Stimulated activated CD8-positive, alpha-beta memory T cell treated with anti-CD3 and anti-CD28 coated beads, Interleukin-4, amount 100 ng/mL, for 1 hour (primary cell): ENCODE results near the gene FAM89B.

ENCODE experiments used
- DNase-seq, 2 donors: peaks; one replicate each; pipeline ENCODE4 v3.0.0-alpha.2; 2020; ENCODE audit warnings: low read depth in 2 of 2, low spot score in 1 of 2

FAM89B gene

DNA sequence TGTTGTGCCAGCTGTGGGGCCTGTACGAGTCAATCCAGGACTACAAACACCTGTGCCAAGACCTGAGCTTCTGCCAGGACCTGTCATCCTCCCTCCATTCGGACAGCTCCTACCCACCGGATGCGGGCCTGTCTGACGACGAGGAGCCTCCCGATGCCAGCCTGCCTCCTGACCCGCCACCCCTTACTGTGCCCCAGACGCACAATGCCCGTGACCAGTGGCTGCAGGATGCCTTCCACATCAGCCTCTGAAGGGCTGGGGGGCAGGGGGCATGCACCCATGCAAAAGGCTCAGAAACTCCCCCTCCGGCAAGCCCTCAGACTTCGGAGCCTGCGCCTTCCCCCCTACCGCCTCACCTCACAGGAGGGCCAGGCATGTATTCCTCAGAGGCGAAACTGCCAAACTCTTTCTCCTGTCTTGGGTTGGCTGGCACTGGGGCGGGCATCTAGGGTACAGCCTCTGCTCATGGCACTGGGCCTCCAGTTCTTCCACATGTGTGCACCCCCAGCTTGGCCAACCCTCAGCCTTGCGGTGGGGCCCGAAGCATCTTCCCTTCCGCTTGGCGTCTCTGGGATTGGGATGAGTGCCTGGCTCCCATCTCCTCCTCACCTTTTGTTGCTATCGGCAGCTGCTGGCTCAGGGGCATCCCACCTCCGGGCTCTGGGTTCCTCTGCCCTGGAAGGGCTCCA lies 1.2 kb downstream of the FAM89B start:
- no peak for DNase-seq

DNA sequence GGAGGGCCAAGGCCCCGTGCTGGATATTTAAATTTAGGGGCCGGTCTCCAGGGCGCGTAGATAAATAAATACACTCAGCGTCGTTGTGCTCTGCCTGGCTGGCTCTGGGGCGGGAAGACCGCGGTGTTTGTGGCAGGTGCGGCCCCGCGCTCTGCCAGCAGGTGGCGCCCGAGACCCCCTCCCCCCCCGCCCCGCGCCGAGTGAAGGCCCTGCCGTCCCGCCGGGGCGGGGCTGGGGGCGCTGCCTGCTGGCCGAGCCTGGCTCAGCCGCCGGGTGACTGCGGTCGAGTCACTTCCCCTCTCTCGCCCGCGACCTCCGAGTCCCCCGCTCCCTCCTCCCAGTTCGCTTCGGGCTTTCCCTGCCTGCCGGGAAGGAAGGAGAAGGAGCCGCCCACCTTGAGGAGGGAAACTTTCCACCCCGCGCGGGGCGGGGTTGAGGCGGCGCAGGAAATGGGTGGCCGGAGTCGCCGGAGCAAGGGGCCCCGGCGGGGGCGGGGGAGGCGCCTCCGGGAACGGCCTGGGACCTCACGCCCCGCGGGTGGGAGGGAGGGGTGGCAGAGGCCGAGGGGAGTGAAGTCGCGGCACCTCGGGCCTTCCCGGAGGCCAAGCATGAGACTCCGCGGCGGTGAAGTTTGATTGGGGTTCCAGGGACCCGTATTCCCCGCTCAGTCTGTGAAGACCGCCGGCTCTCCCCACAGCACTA lies 1.9 kb downstream of the FAM89B start:
- peak in 1 of 2 donors; percentile 73 for DNase-seq

DNA sequence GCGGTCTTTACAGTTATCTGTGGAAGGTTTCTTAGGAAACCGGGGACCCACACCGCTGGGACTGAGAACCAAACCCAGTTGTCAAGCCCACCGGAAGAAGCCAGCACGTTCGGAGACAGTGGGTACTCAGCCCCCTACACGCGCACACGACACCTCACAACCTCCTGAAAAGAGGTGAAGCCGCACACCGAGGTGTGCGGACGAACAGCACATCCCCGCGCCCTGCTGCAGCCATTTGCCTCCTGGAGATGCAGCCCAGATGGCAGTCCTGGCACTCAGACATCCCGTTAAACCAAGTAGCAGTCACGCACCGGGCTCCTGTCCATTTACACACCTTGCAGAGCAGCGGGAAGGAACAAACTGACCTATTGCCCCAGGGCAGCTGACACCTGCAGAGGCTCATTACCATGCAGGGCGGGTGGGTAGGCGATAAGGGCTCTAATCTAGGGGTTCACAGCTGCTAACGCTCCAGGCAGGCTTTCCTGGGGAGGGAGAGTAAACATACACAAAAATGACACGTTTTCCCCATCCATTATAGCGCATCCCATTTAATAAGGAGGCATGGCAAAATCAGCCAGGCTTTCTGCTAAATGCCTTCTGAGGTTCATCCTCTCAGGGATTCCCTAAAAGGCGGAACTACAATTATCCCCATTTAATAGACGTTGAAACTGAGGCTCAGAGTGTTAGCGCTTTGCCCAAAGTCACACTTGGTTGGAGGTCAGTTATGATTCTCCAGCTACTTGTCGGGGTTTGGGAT lies 2.7 kb downstream of the FAM89B start:
- DNase-seq = no peak

DNA sequence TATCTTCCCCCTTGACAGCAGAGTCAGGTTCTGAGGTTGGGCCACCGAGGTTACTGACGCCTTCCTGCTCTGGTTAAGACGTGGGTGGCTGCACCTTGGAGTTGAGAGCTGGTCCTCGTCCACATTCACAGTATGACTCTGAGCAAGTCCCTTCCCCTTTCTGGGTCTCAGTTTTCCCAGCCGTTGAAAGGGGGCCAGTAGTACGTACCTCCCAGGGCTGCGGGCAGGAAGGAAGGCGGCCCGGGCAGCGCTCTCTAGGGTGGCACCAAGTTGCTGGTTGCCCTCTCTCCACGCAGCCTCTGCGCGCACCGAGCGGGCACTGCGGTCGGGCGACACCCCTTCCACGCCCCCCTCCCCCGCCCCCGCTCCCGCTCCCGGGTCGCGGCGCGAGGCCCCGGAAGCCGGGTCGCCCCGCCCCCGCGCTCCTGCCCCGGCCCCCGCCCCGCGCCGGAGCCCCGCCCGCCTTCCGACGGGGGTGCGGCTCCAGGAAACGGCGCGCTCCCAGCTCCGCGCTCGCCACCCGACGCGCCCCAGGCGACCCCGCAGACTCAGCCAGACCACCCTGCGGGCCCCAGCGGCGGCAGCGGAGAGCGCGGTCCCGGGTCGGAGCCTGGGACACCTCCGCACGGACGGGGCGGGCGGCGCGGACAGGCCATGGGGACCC lies 3.4 kb downstream of the FAM89B start, which contains the start of gene EHBP1L1:
Gene EHBP1L1, plus strand, starts transcription at position 486 of the 664 bp plus-strand sequence. CDS start 250 bp downstream, outside the sequence.
- DNase-seq = peak in 1 of 2 donors; percentile 55

DNA sequence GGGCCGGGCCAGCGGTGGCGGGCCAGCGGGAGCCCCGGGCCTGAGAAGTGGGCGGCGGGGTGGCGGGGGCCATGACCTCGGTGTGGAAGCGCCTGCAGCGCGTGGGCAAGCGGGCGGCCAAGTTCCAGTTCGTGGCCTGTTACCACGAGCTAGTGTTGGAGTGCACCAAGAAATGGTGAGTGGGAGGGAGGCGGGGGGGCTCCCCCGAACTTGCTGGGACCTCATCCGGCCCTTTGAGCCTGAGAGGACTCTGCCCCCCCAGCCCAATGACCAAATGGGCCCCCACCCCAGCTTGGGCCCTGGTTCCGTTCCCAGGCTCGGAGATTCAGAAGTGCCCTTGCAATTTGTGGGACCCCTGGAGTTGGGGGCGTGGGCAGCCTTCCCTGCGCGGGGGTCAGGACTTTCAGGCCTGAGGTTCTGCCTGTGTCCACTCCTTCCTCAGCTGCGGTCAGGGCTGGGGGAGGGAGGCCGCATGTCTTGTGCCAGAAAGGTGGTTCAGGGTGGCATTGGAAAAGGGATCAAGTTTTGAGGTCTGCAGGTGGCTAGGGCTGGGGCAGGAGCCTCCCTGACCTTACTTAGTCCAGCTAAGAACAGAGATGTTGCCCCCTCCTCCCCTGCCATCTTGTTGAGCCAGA lies 4.0 kb downstream of the FAM89B start:
- no peak for DNase-seq

DNA sequence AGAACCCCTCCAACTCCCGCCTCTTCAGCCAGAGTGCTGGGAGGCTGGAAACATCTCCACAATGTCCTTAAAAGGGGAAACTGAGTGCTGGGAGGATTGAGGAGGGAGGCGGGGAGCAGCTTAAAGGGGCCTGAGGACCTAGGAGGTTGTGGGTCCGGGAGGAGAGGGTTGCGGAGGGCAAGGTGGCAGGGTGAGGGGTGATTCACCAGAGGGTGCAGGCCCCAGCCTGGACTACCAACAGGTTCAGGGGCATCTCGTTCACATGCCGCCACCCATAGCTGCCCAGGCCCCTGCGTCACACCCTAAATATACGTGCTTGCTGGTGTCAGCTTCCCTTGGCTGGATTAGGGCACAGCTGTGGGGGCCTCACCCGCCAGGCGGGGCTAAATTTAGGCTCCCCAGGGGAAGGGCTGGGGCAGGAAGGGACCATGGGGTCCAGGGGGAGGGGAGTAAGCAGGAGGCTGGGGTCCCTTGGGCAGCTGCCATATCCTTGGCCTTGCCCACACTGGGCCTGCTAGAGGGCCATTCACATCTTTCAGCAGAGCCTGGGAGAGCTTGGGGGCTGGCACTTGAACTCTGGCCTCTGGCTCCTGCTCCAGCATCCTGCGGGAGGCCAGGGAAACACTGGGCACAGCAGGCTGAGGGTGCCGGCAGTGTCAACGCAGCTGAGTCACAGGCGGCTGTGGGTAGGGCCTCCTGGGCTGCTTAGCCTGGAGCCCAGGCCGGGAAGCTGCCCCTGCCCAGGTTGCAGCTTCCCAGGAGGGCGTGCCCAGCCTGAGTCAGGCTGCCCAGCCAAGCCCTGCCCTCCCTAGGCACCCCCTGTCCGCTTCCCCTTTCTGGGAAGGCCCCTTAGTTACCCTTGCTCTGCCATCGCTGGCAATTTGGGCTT lies 4.8 kb downstream of the FAM89B start:
- DNase-seq = no peak

DNA sequence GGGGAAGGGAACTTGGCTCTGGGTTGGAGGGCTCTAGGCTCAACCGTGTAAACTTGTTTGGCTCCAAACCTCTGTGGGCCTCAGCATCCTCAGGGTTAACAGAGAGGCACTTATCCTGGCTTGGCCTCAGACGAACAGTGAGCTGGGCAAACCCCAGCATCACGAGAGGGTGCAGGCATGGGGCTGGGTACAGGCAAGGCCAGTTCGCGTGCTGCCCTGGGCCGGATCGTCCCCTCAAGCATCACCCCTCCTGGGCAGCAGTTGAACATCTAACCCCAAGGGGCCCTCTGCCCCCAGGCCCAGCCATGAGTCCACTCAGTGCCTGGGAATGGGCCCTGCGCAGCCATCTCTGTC lies 5.4 kb downstream of the FAM89B start:
- DNase-seq = no peak

DNA sequence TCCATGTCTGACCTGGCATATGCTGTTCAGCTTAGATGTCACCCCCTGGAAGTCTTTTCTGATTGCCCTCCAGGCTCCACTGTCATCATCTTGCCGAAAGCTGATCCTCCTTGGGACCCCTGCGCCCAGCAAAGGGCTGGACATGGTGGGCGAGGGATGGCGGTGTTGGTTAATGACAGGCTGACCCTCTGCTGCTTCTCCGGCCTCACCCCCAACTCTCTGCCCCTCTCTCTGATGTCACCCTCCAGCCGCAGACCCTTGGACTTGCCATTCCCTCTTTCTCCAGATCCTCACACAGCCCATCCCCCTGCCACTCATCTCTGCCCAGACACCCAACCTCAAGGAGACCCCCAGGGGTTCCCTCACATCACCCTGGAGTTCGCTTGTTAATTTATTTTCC lies 5.8 kb downstream of the FAM89B start:
- DNase-seq = no peak

DNA sequence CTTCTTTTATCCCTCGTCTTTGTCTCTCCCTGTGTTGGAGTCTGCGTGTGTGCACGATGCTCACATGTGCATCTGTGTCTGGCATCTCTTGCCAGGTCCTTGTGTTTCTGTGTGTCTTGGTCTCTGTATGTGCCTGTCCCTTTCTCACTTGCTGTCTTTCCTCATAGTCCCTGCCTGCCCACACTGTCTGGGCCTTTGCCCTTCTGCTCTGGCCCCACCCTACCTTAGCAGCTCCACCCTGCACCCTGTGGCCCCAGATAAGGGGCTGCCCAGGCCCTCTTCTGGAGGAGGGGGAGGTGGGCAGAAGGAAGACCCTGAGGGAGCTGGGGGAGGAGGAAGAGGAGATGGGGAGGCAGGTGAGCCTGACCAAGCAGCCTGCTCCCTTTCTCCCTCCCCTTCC lies 6.3 kb downstream of the FAM89B start:
- no peak for DNase-seq

DNA sequence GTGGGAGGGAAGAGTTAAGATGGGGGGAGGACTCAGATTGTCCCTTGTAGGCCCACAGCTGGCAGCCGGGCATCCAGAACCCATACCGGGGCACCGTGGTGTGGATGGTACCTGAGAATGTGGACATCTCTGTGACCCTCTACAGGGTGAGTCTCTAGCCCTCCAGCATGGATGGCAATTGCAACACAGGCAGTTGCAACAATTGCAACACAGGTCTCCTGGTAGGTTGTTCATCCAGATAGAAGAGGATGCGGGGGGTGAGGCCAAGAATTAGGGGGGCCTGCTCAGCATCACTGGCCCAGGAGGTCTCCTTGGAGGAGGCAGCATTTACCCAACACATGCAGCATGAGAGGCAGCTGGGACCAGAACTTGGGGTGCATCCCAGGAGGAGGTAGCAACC lies 7.0 kb downstream of the FAM89B start:
- DNase-seq = no peak

DNA sequence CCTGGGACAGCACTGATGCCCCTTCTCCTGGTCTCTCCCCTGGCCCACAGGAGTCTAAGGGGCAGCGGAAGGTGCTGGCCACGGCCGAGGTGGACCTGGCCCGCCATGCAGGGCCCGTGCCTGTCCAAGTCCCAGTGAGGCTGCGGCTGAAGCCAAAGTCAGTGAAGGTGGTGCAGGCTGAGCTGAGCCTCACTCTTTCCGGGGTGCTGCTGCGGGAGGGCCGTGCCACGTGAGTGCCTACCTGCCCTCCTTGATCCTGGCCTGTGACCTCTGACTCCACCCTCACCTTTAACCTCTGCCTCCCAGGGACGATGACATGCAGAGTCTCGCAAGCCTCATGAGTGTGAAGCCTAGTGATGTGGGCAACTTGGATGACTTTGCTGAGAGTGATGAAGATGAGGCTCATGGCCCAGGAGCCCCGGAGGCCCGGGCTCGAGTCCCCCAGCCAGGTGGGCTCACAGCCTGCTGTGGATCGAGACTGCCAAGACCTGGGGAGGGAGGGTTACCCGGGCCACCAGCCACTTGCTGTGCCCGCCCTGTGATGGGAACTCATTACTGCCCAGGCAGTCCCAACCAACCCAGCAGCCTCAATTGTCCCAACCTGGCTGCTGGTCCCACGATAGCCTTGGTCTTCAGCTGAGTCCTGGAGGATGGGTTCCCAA lies 7.8 kb downstream of the FAM89B start:
- DNase-seq = no peak

DNA sequence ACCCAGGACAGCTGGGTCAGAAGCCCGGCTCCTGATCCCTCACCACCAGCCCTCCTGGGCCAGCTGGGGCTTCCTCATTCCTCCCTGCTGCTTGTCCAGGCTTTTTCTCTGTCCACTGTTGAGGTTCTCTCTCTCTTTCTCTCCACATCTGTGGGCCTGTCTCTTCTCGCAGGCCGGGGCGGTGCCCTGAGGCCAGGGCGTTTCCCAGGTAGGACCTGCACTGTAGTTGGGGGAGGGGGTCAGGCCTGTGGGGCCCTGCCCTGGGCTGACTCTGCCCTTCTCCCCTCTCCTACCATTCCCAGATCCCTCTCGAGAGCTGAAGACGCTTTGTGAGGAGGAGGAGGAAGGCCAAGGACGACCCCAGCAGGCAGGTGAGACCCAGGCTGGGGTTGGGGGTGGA lies 8.4 kb downstream of the FAM89B start:
- DNase-seq = no peak

DNA sequence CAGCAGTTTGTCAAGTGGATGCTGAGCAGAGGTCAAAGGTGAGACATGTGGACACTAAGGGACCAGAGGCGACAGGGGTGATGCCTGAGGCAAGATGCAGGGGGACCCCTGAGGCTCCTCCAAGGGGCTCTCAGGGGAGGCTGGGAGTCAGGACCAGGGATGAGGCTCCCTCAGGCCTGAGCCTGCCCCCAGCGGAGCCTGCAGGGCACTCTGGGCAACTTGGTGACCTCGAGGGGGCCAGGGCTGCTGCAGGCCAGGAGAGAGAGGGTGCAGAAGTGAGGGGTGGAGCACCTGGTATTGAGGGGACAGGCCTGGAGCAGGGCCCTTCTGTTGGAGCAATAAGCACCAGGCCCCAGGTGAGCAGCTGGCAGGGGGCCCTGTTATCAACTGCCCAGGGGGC lies 9.6 kb downstream of the FAM89B start:
- DNase-seq = no peak

DNA sequence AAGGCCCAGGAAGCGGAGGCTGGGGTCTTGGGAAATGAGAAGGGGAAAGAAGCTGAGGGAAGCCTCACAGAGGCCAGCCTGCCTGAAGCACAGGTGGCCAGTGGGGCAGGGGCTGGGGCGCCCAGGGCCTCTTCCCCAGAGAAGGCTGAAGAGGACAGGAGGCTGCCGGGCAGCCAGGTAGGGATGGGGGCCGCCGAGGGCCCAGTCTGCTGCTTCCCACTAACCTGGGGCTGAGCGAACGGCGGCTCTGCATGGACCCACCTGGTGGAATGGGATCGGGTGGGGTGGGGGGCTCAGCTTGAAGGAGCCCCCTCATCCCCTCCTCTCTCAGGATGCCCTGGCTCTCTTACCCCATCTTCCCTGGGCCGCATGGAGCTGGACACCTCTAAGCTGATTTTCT lies 11.3 kb downstream of the FAM89B start:
- DNase-seq = no peak

DNA sequence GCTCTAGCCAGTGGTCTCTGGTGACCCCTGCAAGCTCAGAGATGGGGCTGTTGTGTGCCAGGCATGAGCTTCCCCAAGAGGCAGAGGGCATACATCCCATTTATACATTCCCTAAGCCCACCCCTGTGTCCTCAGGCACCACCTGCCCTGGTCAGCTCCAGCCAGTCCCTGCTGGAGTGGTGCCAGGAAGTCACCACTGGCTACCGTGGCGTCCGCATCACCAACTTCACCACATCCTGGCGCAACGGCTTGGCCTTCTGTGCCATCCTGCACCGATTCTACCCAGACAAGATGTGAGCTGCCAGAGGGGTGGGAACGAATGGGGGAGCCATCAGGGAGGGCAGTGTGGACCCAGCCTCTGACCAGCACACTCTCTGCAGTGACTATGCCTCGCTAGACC lies 11.8 kb downstream of the FAM89B start:
- DNase-seq = no peak

DNA sequence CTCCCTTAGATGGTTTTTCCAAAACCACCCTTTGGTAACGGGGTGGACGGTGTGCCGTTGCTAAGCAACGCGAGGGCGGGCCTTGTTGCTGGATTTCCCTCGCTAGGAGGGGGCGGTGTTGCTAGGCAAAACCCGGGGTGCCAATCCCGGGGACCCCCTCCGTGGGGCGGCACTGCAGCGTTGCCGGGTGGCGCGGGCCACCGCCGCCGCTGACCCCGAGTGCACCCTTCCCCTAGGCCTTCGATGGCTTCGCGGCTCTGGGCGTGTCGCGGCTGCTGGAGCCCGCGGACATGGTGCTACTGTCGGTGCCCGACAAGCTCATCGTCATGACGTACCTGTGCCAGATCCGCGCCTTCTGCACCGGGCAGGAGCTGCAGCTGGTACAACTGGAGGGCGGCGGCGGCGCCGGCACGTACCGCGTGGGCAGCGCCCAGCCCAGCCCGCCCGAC lies 12.4 kb downstream of the FAM89B start:
- no peak for DNase-seq

DNA sequence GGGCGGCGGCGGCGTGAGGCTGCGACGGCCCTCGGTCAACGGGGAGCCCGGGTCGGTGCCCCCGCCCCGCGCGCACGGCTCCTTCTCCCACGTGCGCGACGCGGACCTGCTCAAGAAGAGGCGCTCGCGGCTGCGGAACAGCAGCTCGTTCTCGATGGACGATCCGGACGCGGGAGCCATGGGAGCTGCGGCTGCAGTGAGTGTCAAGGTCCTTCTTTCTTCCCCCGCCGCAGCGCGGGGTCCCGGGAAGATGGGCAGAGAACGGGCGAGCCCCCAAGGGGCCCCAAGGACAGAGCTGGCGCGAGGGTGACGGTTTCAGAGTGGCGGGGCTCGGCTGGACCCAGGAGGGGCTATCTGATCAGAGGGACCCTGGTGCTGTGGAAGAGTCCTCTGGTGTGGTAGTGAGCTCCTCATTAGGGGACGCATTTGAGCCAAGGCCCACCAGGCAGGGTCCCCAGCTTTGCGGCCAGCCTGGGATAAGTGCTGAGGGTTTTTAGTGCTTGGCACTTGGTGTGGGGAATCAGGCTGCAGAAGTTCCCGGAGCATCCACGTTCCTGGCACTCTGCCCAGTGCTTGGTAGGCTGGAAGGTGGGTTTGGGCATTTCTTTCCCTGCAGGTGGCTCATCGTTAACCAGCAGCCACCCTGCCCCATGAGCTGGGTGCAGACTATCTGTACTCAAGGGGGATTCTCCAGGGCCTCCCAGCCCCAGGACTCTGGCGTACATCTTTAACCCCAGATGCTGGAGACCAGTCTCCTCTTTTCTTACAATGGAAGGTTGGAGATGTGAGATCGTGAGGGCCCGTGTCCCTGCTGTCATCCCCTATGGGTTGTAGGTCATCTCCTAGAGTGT lies 13.3 kb downstream of the FAM89B start:
- no peak for DNase-seq

DNA sequence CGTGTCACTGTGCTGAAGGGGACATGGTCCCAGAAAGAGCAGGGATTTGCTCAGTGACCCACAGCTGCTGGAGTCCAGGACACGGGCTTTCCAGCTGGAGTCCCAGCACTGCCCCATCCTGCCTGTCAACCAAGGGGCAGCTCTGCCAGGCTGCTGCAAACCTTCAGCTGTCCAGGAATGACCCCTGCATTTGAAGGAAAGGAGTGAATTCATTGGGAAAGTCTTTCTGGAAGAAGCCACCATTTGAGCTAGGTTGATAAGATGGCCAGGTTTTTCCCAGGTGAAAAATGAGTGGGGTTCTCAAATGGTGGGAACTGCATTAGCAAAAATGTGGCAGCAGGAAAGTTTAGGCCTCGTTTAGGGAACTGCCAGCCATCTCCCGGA lies 13.9 kb downstream of the FAM89B start:
- DNase-seq = no peak

DNA sequence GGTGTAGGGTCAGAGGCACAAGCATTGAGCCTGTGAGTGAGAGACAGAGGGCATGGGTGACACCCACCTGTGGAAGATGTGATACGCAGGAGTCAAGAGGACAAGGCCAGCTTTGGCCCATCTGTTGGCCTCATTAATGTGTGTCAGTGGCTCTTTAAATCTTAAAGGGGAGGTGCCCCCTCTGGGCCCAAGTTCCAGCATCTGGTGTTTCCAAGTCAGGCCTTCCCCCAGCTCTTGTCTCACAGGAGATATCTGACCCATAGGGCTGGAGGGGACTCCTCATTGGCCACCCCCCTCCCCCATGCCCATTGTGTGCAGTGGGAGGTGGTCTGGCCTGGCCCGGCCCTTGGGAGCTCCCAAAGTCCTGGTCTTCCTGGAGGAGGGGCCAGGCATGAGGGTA lies 14.3 kb downstream of the FAM89B start:
- no peak for DNase-seq
